IMR-90 (cell line): ENCODE results near the gene FAM163A. TPM values are rescaled to one million over a fixed set of nuclear protein-coding genes. Genes with fewer than 3 reads are reported as not detected.

Source experiments
- ATAC-seq: fragments of 200-7000 bp; cut with Tn5 transposase; 2 replicates; pipeline ENCODE4 v1.9.1; 2020; ENCODE audit warnings: low read depth, mild to moderate bottlenecking, moderate library complexity
- BruUV-seq: library from RNA; stranded (reverse); fragments of 400-500 nt; replicated peaks from 2 replicates; lab custom pipeline; 2021; lab: Mats Ljungman, UMichigan
- CTCF ChIA-PET: fragments of 300-600 bp; formaldehyde crosslinking; extraction: SDS; loops from one replicate; lab custom pipeline; 2021; ENCODE audit warnings: antibody characterized with exemption; lab: Yijun Ruan, JAX
- POLR2A ChIA-PET: fragments of 300-600 bp; sonication (Branson Sonifier 250); formaldehyde crosslinking; loops from one replicate; lab custom pipeline; 2022; ENCODE audit warnings: antibody characterized with exemption; ENCODE audit not compliant: unreplicated experiment; lab: Charles Lee
- DNase-seq: peaks from one replicate; pipeline ENCODE4 v3.0.0; 2013
- H2AFZ ChIP-seq: replicated peaks from 2 replicates; pipeline ENCODE3; 2013; ENCODE audit warnings: low read length, mild to moderate bottlenecking; ENCODE audit not compliant: poor library complexity
- H2AK5ac ChIP-seq: 2 replicates; pipeline ENCODE4 v1.6.1; 2013; ENCODE audit warnings: low read depth, low read length, inconsistent platforms
- H2AK9ac ChIP-seq: replicated peaks from 2 replicates; pipeline ENCODE3; 2013; ENCODE audit warnings: mild to moderate bottlenecking, low read depth, low read length, moderate library complexity; ENCODE audit not compliant: poor library complexity
- H2BK120ac ChIP-seq: 2 replicates; pipeline ENCODE4 v1.6.1; 2013; ENCODE audit warnings: low read depth, low read length, inconsistent platforms
- H2BK15ac ChIP-seq: 3 replicates; pipeline ENCODE4 v1.6.1; 2013; ENCODE audit warnings: low read depth, low read length, inconsistent platforms
- H2BK20ac ChIP-seq: 2 replicates; pipeline ENCODE4 v1.6.1; 2013; ENCODE audit warnings: low read depth, mild to moderate bottlenecking, inconsistent platforms, low read length, moderate library complexity
- H2BK5ac ChIP-seq: 2 replicates; pipeline ENCODE4 v1.6.1; 2013; ENCODE audit warnings: mild to moderate bottlenecking, low read depth, low read length, inconsistent platforms; ENCODE audit not compliant: poor library complexity, severe bottlenecking
- H3K14ac ChIP-seq: replicated peaks from 2 replicates; pipeline ENCODE4 v1.6.1; 2013; ENCODE audit warnings: low read depth, low read length, inconsistent platforms
- H3K18ac ChIP-seq: 2 replicates; pipeline ENCODE4 v1.6.1; 2013; ENCODE audit warnings: low read depth, low read length, control low read depth
- H3K23ac ChIP-seq: 2 replicates; pipeline ENCODE4 v1.6.1; 2013; ENCODE audit warnings: low read depth, low read length, inconsistent platforms
- H3K27ac ChIP-seq: 2 replicates; pipeline ENCODE4 v1.5.1; 2013; ENCODE audit warnings: mild to moderate bottlenecking, control low read depth, low read length; ENCODE audit not compliant: insufficient read depth
- H3K27me3 ChIP-seq: 2 replicates; pipeline ENCODE4 v1.6.1; 2013; ENCODE audit warnings: low read length; ENCODE audit not compliant: control insufficient read depth, insufficient read depth
- H3K36me3 ChIP-seq: 2 replicates; pipeline ENCODE4 v1.6.1; 2013; ENCODE audit warnings: low read length, mixed read lengths; ENCODE audit not compliant: control insufficient read depth, insufficient read depth
- H3K4ac ChIP-seq: 2 replicates; pipeline ENCODE4 v1.6.1; 2013; ENCODE audit warnings: low read depth, low read length, inconsistent platforms
- H3K4me1 ChIP-seq: 2 replicates; pipeline ENCODE4 v1.6.1; 2013; ENCODE audit warnings: low read length, mixed read lengths; ENCODE audit not compliant: control insufficient read depth, insufficient read depth
- H3K4me2 ChIP-seq: 2 replicates; pipeline ENCODE4 v1.6.1; 2013; ENCODE audit warnings: low read depth, mild to moderate bottlenecking, control low read depth, low read length, moderate library complexity
- H3K4me3 ChIP-seq: 2 replicates; pipeline ENCODE4 v1.5.1; 2013; ENCODE audit warnings: low read depth, mild to moderate bottlenecking, control low read depth, low read length, moderate library complexity; ENCODE audit not compliant: insufficient read depth
- H3K56ac ChIP-seq: 2 replicates; pipeline ENCODE4 v1.6.1; 2013; ENCODE audit warnings: low read length, inconsistent platforms; ENCODE audit not compliant: insufficient read depth; ENCODE audit errors: extremely low read depth
- H3K79me1 ChIP-seq, 2 experiments: 2 replicates each; pipeline ENCODE4 v1.6.1; 2013; ENCODE audit warnings: low read length in 2 of 2, inconsistent platforms in 1 of 2, low read depth in 1 of 2
- H3K9ac ChIP-seq: 2 replicates; pipeline ENCODE4 v1.6.1; 2013; ENCODE audit warnings: low read depth, low read length, control low read depth
- H3K9me1 ChIP-seq: 2 replicates; pipeline ENCODE4 v1.6.1; 2013; ENCODE audit warnings: low read length, inconsistent platforms; ENCODE audit not compliant: insufficient read depth
- H3K9me3 ChIP-seq: 2 replicates; pipeline ENCODE4 v1.6.1; 2013; ENCODE audit warnings: low read length; ENCODE audit not compliant: control insufficient read depth, insufficient read depth
- H4K20me1 ChIP-seq: 2 replicates; pipeline ENCODE4 v1.6.1; 2013; ENCODE audit warnings: low read length, inconsistent platforms; ENCODE audit not compliant: insufficient read depth
- H4K5ac ChIP-seq: 2 replicates; pipeline ENCODE4 v1.6.1; 2013; ENCODE audit warnings: mild to moderate bottlenecking, low read depth, low read length, control low read depth
- H4K8ac ChIP-seq, 2 experiments: 2 replicates each; pipeline ENCODE4 v1.6.1; 2013; ENCODE audit warnings: low read depth in 2 of 2, low read length in 2 of 2, control low read depth in 1 of 2, inconsistent platforms in 1 of 2
- H4K91ac ChIP-seq: 2 replicates; pipeline ENCODE4 v1.6.1; 2013; ENCODE audit warnings: low read depth, low read length, inconsistent platforms; ENCODE audit not compliant: insufficient read depth
- BHLHE40 ChIP-seq: fragments of 150-350 bp; IDR thresholded peaks from 2 replicates; pipeline ENCODE4 v1.6.1; 2016; ENCODE audit warnings: mild to moderate bottlenecking, low read depth, low read length
- CTCF ChIP-seq: conservative IDR thresholded peaks from 2 replicates; pipeline ENCODE4 v1.5.1; 2012; ENCODE audit warnings: mild to moderate bottlenecking, low read depth, low read length, improper control_type of control experiment
- FOS ChIP-seq: fragments of 150-350 bp; IDR thresholded peaks from 2 replicates; pipeline ENCODE4 v1.6.1; 2016; ENCODE audit warnings: low read depth, low read length
- MXI1 ChIP-seq: IDR thresholded peaks from 2 replicates; pipeline ENCODE4 v1.6.1; 2012; ENCODE audit warnings: low read depth, mild to moderate bottlenecking, low read length, moderate library complexity, borderline replicate concordance
- NFE2L2 ChIP-seq: fragments of 150-350 bp; IDR thresholded peaks from 2 replicates; pipeline ENCODE4 v1.6.1; 2016; ENCODE audit warnings: low read depth, mild to moderate bottlenecking, low read length
- POLR2A ChIP-seq: IDR thresholded peaks from 2 replicates; pipeline ENCODE4 v1.6.1; 2012; ENCODE audit warnings: mild to moderate bottlenecking, low read depth, low read length
- RAD21 ChIP-seq: IDR thresholded peaks from 2 replicates; pipeline ENCODE4 v1.6.1; 2012; ENCODE audit warnings: low read length, improper control_type of control experiment
- RCOR1 ChIP-seq: IDR thresholded peaks from 2 replicates; pipeline ENCODE4 v1.6.1; 2012; ENCODE audit warnings: mild to moderate bottlenecking, low read length, improper control_type of control experiment; ENCODE audit not compliant: insufficient replicate concordance
- WGBS, 2 experiments: methylation state at CpG; one replicate each; pipeline versions ENCODE4 v1.1.5 to v1.1.7; 2013; ENCODE audit warnings: missing lambda C conversion rate in 2 of 2; ENCODE audit not compliant: insufficient read length in 1 of 2; ENCODE audit errors: extremely low coverage in 2 of 2; 5-methylcytosine and 5-hydroxymethylcytosine counted together
- dilution Hi-C: fragments of 300-500 bp; cut with HindIII; formaldehyde crosslinking; loops from one replicate; pipeline ENCODE4 v1.14.3; 2018; ENCODE audit warnings: low sequenced_read_pairs; ENCODE audit not compliant: unreplicated experiment
- in situ Hi-C: fragments of 300-500 bp; cut with MboI; formaldehyde crosslinking; loops from 3 replicates; pipeline ENCODE4 v1.14.3; 2019; ENCODE audit warnings: low sequenced_read_pairs, inconsistent platforms, mixed read lengths
- intact Hi-C: fragments of 100-400 bp; cut with micrococcal nuclease; formaldehyde crosslinking; loops from 2 replicates; pipeline ENCODE4 v1.10.0; 2022
- polyA plus RNA-seq, 3 experiments: library from polyadenylated mRNA; depleted of rRNA; stranded (reverse); fragments of >200 nt; gene quantifications; 2 replicates each; pipeline ENCODE4 v1.2.3, GENCODE V29; 2012; ENCODE audit warnings: low replicate concordance in 1 of 3
- total RNA-seq: library from RNA; depleted of rRNA; stranded (reverse); fragments of >200 nt; gene quantifications from 2 replicates; pipeline ENCODE4 v1.2.3, GENCODE V29; 2012
- TF ChIP-seq, protein P1 (sequence below): fragments of 150-350 bp; IDR thresholded peaks from 2 replicates; pipeline ENCODE4 v1.6.1; 2016; ENCODE audit warnings: low read depth, mild to moderate bottlenecking, low read length, moderate library complexity, borderline replicate concordance
- TF ChIP-seq, protein P2 (sequence below): fragments of 150-350 bp; IDR thresholded peaks from 2 replicates; pipeline ENCODE4 v1.6.1; 2017; ENCODE audit warnings: mild to moderate bottlenecking, antibody characterized with exemption, low read length, low read depth

The FAM163A gene
- total and polyA plus RNA-seq, 2 of the 4 experiments (the other 2 are of a cell fraction), result not detected

GRCh38 chr1:179729881-179730280 is 13.2 kb upstream of the FAM163A start:
- Histone ChIP-seq H3K27me3 (peaks cover 22% of the 10 kb centered on the region), H2AK9ac (no peak overlapping the region), H2AK5ac (no peak overlapping the region), H2BK5ac (no peak overlapping the region), H3K4me2 (no peak overlapping the region), H3K36me3 (no peaks in the 10 kb centered on the region), H3K9ac (no peak overlapping the region), H4K91ac (no peak overlapping the region), H3K56ac (no peak overlapping the region), H3K4me1 (no peaks in the 10 kb centered on the region), H4K20me1 (no peaks in the 10 kb centered on the region), H3K18ac (no peak overlapping the region), H3K79me1 (no peaks in the 10 kb centered on the region), H3K23ac (no peak overlapping the region), H3K4ac (no peak overlapping the region), H4K8ac (no peak overlapping the region), H3K9me1 (no peaks in the 10 kb centered on the region), H2BK120ac (no peak overlapping the region), H2AFZ (no peak overlapping the region), H3K14ac (no peak overlapping the region), H2BK15ac (no peak overlapping the region), H3K9me3 (no peaks in the 10 kb centered on the region), H3K27ac (no peak overlapping the region), H4K5ac (no peak overlapping the region), H2BK20ac (no peak overlapping the region), H3K4me3 (no peak overlapping the region)
- DNase-seq (no peak), ATAC-seq (no peak)
- ChIA-PET CTCF (interaction anchor here (0.7 to 0.9 kb wide), 2 partner anchors 24 to 85 kb away, joined by 3 to 4 read pairs; no protein-coding TSS in a partner anchor), POLR2A (no interaction called here)
- in situ Hi-C loops (no loop called here), intact Hi-C loops (no loop called here), dilution Hi-C loops (no loop called here)
- no TSS peak for BruUV-seq
- WGBS, 2 experiments, result 83% methylated on average over 1 of the region's 4 CpGs; no CpG with 5 or more reads in 1 of the 2 experiments
- TF ChIP-seq RCOR1, result no peak
- TF ChIP-seq FOS, result no peak
- TF ChIP-seq, protein P1, sequence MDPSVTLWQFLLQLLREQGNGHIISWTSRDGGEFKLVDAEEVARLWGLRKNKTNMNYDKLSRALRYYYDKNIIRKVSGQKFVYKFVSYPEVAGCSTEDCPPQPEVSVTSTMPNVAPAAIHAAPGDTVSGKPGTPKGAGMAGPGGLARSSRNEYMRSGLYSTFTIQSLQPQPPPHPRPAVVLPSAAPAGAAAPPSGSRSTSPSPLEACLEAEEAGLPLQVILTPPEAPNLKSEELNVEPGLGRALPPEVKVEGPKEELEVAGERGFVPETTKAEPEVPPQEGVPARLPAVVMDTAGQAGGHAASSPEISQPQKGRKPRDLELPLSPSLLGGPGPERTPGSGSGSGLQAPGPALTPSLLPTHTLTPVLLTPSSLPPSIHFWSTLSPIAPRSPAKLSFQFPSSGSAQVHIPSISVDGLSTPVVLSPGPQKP, result no peak
- no peak for TF ChIP-seq BHLHE40
- no peak for TF ChIP-seq POLR2A
- no peak for TF ChIP-seq MXI1
- TF ChIP-seq, protein P2, sequence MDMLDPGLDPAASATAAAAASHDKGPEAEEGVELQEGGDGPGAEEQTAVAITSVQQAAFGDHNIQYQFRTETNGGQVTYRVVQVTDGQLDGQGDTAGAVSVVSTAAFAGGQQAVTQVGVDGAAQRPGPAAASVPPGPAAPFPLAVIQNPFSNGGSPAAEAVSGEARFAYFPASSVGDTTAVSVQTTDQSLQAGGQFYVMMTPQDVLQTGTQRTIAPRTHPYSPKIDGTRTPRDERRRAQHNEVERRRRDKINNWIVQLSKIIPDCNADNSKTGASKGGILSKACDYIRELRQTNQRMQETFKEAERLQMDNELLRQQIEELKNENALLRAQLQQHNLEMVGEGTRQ, result no peak
- no peak for TF ChIP-seq CTCF
- TF ChIP-seq RAD21, result no peak
- no peak for TF ChIP-seq NFE2L2
